ENCODE data around the gene DCAF12. TPM values are rescaled to one million over a fixed set of nuclear protein-coding genes. Genes with fewer than 3 reads are reported as not detected.

DCAF12 gene
- total and polyA plus RNA-seq, 12 donors, result 15.1 to 88.3 (median 58.5) TPM

DNA sequence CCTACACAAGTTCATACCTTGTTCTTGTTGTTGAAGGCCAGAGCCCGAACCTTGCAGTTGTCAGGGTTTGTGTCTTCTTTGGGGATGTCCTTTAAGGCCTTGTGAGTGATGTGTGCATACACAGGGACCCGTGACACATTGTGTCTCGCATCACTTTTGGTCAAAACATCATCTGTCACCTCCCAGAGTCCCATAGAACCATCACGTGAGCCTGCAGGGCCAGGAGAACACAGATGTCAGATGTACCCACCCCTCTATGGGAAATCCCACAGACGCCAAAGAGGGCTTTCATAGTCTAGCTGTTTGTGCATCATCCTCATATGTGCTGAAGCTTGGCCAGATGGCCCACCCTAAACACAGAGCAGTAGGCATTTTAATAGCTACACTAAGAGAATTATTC, 28.2 kb downstream of the DCAF12 start:
- H3K27ac ChIP-seq, result no peak overlapping the region
- H3K4me3 ChIP-seq, result no peak overlapping the region
- intact Hi-C loops (cut with DNase I), result no loop called here
- no peak for DNase-seq
- peaks cover 6% of the 10 kb centered on the region in 2 donors for H3K4me1 ChIP-seq (replicated peaks in 1 of 2)
- no peaks in the 10 kb centered on the region for H3K9me3 ChIP-seq (replicated peaks in 1 of 3)
- no peaks in the 10 kb centered on the region for H3K27me3 ChIP-seq
- peaks cover 0 to 88% of the 10 kb centered on the region in 2 donors for H3K36me3 ChIP-seq (replicated peaks in 1 of 2)
- 80 to 84% (median 81%) methylated on average over 5 of the region's 5 CpGs for WGBS, 4 donors
- TF ChIP-seq, protein P1, sequence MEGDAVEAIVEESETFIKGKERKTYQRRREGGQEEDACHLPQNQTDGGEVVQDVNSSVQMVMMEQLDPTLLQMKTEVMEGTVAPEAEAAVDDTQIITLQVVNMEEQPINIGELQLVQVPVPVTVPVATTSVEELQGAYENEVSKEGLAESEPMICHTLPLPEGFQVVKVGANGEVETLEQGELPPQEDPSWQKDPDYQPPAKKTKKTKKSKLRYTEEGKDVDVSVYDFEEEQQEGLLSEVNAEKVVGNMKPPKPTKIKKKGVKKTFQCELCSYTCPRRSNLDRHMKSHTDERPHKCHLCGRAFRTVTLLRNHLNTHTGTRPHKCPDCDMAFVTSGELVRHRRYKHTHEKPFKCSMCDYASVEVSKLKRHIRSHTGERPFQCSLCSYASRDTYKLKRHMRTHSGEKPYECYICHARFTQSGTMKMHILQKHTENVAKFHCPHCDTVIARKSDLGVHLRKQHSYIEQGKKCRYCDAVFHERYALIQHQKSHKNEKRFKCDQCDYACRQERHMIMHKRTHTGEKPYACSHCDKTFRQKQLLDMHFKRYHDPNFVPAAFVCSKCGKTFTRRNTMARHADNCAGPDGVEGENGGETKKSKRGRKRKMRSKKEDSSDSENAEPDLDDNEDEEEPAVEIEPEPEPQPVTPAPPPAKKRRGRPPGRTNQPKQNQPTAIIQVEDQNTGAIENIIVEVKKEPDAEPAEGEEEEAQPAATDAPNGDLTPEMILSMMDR (IDR thresholded peaks at IDR 0.05), result no peak
- TF ChIP-seq POLR2A (IDR thresholded peaks at IDR 0.05), result no peak

DNA sequence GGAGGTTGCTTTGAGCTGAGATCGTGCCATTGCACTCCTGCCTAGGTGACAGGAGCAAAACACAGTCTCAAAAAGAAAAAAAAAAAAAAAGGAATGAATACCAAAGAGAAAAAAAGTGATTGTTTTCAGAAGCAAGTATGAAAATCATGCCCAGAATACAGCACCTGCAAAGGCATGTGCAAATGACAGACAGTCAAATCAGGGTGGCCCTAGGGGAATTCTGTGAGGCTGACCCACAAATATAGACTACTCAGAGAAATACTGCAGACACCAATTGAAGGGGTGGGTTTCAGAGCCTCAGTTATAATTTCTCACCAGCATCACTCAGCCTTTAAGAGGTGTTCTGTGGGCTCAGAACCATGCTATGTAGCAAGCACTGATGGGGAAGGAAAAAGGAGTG, 28.6 kb downstream of the DCAF12 start:
- H3K36me3 ChIP-seq (replicated peaks in 1 of 2), result peaks cover 0 to 89% of the 10 kb centered on the region in 2 donors

DNA sequence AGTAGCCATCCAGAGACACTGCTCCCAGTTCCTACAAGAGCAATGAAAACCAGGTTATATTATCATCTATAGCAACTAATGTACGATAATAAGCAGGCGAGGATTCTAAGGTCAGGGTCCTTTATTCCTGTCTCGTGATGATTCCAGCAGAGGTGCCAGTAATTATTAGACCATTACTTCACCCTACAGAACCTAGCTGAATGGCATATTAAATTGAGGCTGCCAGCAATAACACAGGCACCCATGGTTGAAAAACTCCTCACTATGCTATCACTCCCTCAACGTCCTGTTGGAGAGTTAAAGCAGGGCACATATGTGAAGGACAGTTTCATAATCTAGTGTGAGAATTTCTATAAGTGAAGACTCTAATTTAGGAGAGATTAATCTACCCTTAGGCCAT, 29.7 kb downstream of the DCAF12 start:
- WGBS, 4 donors, result 61 to 72% (median 66%) methylated on average over 4 of the region's 4 CpGs
- TF ChIP-seq, protein P1 (IDR thresholded peaks at IDR 0.05), result no peak
- TF ChIP-seq POLR2A (IDR thresholded peaks at IDR 0.05), result no peak
- no peak for DNase-seq
- H3K4me3 ChIP-seq, result no peak overlapping the region
- H3K36me3 ChIP-seq (replicated peaks in 1 of 2), result peaks cover 0 to 93% of the 10 kb centered on the region in 2 donors
- intact Hi-C loops (cut with DNase I), result no loop called here
- no peak overlapping the region for H3K27ac ChIP-seq
- H3K4me1 ChIP-seq (replicated peaks in 1 of 2), result peaks cover 6 to 7% of the 10 kb centered on the region in 2 donors
- H3K9me3 ChIP-seq (replicated peaks in 1 of 3), result no peaks in the 10 kb centered on the region
- no peaks in the 10 kb centered on the region for H3K27me3 ChIP-seq

More for the DNA sequence above, 28.6 kb downstream of the DCAF12 start:
- Histone ChIP-seq H3K4me3 (no peak overlapping the region), H3K27ac (peak overlapping the region in 2 of 5 donors; percentile 22 to 44), H3K27me3 (no peaks in the 10 kb centered on the region), H3K4me1 (replicated peaks in 1 of 2) (peaks cover 6 to 7% of the 10 kb centered on the region in 2 donors), H3K9me3 (replicated peaks in 1 of 3) (no peaks in the 10 kb centered on the region)
- no peak for TF ChIP-seq POLR2A (IDR thresholded peaks at IDR 0.05)
- TF ChIP-seq, protein P1 (IDR thresholded peaks at IDR 0.05), result no peak
- DNase-seq, result no peak
- 84 to 100% (median 95%) methylated on average over 1 of the region's 1 CpG for WGBS, 4 donors
- intact Hi-C loops (cut with DNase I), result no loop called here

DNA sequence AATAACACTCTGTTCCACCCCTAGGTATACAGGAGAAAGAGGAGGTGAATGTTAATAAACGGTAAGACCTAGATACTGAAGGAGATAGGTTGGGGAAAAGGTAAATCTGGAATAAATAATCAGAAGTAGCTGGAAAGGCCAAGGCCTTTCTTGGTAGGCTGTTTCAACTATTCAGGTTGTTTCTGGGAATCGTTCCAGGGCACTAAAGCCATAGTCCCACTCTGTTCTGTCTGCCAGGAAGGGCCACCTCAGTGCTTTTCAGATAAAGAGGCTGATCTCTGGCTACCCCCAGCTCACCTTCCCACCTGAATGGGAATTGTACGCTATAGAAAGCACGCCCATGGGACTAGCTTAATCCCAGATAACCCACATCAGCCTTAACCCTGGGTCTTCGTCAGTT, 32.9 kb downstream of the DCAF12 start:
- Histone ChIP-seq H3K4me3 (no peak overlapping the region), H3K9me3 (replicated peaks in 1 of 3) (no peaks in the 10 kb centered on the region), H3K36me3 (replicated peaks in 1 of 2) (peaks cover 0 to 97% of the 10 kb centered on the region in 2 donors), H3K27me3 (no peaks in the 10 kb centered on the region), H3K4me1 (replicated peaks in 1 of 2) (peaks cover 6 to 7% of the 10 kb centered on the region in 2 donors), H3K27ac (peak overlapping the region in 3 of 5 donors; percentile 27 to 45 (median 33))
- WGBS, 4 donors, result 52 to 68% (median 61%) methylated on average over 5 of the region's 5 CpGs
- peak in 3 of 7 donors; percentile 13 to 23 (median 21) for DNase-seq
- intact Hi-C loops (cut with DNase I), result no loop called here
- TF ChIP-seq POLR2A (IDR thresholded peaks at IDR 0.05), result no peak
- TF ChIP-seq, protein P1 (IDR thresholded peaks at IDR 0.05), result no peak

All from adrenal gland (tissue), 12 donors.